GM19463 (cell line): ENCODE results near the gene CSTB.

Source experiments
- ATAC-seq: cut with Tn5 transposase; IDR thresholded peaks from one replicate; pipeline ENCODE4 v1.9.1; 2021; ENCODE audit warnings: mild to moderate bottlenecking, moderate library complexity; ENCODE audit not compliant: unreplicated experiment

The CSTB gene

DNA sequence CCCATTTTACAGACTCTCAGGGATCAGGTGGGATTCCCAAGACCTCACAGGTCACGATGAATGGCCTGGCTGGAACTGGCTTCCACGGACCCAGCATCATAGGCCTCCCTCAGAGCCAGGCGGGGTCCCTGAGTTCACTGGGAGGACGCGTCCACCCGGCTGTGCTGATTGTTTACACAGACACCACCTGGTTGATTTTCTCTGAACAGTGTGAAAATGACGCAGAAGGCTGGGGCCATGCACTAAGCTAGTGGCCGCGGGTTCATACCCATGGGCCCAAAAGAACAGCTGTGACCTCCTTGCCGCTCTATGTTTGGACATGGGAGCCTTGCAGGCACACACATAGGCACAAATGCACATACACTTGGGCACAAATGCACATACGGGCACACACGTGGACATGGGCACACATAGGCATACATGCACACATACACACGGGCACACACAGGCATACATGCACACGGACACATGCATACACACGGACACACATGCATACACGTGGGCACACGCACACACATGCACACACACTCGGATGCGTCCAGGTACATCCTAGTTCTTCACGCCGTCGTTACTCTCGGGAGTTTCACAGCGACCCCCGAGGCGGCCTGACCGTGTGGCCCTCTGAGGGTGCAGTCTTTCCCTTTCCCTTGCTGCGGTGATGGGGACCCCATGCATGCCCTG, 23.2 kb downstream of the CSTB start:
- ATAC-seq: no peak

DNA sequence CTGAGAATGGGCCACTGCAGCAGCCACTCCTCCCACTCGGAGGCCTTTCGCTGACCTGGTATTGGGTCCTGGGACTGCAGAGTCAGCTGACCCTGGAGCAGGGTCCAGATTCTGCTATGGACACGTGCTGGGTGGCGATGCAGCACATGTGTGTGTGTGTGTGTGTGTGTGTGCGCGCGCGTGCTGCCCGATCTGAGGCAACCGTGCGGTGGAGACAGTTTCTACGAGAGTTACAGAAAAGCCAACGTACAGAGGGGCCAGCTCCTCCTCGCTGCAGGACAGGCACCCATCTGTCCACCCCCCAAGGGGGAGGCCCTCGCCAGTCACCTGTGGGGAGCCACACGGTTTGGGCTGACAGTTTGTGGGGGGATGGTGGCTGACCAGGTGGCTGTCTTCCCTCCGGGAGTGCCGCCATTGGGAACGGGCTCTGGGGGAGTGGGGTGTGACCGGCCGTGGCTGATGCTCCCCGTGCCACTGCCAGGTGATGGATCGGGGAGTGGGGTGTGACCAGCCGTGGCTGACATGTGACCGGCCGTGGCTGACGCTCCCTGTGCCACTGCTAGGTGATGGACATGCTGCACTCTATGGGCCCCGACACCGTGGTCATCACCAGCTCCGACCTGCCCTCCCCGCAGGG, 24.0 kb downstream of the CSTB start:
- ATAC-seq: no peak

DNA sequence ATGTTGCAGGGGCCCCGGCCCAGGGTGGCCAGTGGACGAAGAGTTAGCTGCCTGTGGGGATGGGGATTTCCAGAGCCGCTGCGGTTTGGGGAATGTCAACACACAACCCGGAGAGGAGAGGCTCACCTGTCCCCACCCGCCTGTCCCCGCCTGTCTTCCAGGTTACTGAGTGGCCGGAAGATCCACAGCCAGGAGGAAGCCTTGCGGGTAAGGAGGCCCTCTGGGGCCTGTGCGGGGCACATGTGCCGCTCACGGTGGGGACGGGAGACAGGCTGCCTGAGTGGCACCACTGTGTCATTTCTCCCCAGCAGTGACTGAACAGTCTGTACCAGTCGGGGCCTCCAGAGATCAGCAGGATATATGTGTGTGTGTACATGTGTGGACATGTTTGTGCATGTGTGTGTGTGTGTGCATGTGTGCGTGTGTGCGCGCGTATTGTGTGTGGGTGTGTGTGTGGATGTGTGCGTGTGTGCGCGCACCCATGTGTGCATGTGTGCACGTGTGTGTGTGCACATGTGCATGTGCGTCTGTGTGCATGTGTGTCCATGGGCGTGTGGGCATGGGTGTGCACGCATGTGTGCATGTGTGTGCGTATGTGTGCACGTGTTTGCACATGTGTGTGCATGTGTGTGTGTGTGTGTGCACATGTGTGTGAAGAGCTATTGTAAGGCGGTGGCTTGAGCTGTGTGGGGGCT, 25.6 kb downstream of the CSTB start:
- ATAC-seq: no peak

DNA sequence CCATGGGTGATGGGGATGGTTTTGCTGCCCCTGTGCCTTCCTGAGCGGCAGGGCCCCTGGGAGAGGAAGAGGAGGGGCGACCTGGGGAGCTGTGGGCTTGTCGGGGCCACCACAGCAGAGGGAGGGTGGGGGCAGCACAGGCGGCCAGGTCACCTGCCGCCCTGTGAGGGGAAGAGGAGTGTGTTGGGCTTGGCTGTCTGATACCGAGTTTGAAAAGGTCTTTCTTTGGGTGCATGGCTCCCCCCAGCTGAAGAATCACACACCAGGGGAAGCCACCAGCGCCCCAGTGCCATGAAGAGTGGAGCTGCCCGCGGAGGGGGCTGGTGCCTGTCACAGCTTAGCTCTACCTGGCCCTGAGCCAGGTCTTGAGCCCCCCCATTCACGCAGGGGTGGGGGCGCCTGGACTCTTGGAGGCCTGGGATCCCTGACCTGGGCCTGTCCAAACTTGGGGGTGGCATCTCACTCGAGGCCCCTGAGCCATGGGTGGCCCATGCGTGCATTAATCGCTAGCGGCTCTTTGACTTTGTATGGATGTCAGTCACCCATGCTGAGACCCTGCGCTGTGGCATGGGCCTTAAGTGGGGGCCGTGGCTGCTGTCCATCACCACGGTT, 26.4 kb downstream of the CSTB start:
- no peak for ATAC-seq

DNA sequence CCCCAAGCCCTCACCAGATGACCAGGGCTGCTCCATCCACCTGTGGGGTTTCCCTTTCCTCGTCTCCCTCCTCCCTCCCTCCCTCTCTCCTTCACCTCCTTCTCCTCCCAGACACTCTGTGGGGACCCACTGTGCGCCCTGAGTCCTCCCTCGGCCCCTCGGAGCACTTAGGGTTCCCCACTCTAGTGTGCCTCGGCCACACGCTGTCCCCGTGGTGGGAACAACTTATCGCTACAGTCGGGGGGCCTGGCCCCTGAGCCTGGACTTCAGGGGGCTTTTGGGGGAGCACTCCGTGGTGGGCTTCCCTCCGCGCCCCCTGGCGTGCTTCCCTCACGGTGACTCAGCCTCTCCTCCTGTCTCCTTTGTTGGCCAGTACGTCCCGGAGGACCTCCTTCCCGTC, 27.5 kb downstream of the CSTB start:
- ATAC-seq: no peak

DNA sequence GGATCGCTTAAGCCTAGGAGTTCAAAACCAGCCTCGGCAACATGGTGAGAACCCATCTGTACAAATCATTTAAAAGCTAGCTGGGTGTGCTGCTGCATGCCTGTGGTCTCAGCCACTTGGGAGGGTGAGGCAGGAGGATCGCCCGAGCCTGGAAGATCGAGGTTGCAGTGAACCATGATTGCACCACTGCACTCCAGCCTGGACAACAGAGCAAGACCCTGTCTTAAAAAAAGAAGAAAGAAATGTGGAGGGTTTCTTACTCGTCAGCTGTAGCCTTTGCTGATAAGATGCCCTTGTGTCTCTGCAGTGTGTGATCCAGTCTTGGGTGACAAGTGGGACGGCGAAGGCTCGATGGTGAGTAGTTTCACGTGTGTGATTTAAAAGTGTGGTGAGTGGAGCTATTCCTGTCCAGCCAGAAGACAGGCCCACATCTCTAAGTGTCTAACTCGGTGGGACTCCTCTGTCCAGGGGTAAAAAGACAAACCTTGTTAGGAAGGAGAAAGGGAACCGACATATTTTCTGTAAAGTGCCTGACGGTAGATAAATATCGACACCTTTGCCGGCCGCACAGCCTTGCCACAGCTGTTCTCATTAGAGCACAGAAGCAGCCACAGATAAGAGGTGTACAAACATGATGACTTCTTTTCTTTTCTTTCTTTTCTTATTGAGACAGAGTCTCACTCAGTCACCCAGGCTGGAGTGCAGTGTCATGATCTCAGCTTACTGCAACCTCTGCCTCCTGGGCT, 30.2 kb downstream of the CSTB start:
- ATAC-seq: no peak

DNA sequence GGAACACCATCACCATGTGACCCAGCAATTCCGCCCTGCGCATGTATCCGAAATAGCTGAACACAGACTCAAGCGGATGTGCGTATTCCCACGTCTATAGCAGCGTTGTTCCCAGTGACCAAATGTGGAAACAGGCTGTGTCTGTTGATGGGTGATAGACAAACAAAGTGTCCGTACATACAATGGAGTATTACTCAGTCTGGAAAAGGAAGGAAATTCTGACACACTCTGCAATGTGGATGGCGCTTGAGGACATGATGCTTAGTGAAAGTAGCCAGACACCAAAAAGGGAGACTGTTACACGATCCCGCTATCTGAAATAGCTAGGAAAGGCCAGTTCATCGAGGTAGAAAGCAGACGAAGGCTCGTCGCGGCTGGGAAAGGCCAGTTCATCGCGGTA, 31.4 kb downstream of the CSTB start:
- ATAC-seq: no peak

DNA sequence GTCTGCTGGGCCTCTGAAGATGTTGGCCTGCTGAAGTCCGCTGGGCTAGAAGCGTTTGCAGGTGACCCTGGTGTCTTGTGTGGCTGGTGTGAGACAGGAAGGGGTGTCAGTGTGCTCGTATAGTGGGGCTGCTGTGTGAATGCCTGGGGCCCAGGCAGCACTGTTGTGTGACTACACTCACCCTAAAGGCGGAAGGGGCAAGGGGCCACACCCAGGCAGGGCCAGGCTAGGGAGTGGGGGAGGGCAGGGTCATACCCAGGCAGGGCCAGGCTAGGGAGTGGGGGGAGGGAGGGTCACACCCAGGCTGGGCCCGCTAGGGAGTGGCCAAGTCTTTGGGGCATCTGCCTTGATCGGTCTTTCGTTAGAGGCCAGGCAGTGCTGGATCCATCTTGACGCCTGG, 32.2 kb downstream of the CSTB start:
- no peak for ATAC-seq

DNA sequence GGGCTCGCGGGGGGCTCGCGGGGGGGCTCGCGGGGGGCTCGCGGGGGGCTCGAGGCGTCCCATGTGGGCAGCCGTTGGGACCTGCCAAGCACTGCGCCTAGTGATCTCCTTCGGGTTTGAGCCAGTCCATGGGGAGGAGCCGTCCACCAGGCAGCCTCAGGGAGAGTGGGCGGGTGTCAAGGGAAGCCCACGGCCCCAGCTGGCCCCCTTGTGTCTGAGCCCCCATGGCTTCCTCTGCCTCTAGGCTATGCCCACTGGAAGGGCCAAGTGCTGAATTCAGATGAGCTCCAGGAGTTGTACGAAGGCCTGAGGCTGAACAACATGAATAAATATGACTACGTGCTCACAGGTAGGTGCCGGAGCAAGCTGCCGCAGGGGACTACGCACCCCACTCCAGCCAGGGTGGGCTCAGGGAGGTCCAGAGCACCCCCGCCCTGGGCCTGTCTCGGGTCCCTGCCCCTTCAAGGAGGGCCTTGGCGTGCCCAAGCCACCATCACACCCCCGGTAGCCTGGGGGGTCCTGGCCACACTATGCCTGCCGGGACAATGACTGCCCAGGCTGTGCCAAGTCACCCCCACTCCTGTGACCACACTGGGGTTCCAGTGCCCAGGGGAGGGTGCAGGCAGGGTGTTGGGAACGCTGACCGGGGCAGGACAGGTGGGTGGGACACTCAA, 34.5 kb downstream of the CSTB start:
- no peak for ATAC-seq

DNA sequence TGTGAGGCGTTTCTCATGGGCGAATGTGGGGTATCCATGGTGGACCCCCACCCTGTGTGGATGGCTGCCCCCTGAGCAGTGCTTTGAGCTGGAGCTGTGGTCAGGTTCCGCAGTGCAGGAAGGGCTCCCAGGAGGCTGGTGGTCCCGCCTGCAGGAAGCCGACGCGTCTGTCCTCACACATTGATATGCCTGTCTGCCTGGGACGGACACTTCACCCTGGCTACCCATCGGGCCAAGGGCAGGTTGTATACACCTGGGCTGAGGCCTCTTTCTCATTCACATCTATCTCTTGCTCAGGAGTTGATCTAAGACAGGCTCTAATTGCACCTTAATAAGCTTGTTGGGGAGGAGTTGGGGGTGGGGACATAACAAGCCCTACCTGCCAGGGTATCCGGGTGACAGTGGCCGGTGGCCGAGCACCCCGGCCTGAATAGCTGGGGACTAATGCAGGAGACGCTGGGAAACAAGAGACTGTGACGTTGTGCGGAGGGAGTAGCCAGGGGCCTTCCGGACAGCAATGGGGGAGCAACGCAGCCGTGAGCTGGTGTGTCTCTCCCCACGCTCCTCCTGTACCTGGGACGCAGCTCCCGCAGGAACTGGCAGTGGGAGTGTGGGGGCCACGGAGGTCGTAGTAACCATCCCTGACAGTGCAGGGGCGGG, 35.5 kb downstream of the CSTB start:
- no peak for ATAC-seq

DNA sequence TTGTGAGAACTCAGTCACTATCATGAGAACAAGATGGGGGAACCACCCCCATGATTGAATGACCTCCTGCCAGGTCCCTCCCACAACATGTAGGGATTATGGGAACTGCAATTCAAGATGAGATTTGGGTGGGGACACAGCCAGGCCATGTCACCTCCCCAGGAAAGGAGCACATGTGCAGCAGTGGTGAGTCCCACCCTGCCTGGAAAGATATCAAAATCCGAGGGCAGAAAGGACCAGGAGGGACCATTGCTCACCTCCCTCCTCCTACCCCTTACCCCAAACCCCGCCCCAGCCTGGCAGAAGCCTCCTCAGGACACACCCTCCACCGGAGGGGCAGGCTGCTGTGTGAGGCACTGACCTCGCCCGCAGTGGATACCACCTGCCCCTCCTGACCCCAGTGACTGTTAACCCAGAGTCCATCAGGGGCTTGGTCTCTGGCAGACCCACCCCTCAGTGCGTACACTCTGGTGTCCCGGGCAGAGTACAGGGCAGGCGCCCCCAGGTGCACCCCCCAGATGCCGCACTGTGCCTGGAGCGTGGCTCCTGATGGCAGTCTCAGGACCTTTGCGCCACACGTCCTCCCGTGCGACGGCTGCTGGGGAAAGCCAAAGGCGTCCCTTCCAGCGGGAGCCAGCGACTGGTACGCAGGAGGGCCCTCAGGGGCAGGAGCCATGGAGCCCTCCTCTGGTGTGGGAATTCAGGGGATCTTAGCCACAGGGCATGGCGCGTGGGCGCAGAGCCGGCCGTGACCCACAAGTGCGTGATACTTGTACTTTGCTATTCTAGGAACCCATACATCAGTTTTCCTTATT, 36.3 kb downstream of the CSTB start:
- no peak for ATAC-seq

DNA sequence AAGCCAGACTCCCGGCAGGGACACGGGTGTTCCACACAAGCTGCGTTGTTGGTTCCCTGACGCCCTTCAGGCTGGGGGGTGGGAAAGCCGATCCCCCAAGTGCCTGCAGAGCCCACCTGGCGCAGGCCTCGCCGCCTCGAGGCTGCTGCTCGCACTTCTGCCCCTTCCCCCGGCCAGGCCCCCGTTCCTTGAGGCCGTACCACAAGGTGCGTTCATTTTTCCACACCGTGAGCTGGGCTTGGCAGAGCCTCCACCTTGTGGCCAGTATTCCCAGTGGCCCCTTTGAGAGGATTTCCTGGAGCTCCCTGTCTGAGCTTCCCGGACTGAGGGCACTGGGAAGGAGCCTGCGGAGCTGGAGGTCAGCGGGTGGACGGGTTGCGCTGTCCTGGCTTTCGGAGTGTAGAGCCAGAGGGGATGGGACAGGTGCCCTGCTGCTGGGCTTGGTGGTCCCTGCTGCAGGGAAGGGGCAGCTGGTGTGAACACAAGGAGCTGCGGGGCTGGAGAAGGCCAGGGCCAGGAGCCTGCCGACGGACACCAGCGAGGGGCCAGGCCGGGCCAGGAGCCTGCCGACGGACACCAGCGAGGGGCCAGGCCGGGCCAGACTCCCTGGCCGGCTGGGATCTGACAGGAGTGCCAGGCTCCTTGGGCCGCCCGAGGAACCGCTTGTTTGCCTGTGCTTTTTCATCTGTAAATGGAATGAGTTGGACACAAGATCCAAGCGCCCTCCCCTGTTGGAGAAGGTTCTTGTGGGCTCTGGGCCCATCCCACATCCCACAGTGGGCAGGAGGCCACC, 38.8 kb downstream of the CSTB start:
- no peak for ATAC-seq

DNA sequence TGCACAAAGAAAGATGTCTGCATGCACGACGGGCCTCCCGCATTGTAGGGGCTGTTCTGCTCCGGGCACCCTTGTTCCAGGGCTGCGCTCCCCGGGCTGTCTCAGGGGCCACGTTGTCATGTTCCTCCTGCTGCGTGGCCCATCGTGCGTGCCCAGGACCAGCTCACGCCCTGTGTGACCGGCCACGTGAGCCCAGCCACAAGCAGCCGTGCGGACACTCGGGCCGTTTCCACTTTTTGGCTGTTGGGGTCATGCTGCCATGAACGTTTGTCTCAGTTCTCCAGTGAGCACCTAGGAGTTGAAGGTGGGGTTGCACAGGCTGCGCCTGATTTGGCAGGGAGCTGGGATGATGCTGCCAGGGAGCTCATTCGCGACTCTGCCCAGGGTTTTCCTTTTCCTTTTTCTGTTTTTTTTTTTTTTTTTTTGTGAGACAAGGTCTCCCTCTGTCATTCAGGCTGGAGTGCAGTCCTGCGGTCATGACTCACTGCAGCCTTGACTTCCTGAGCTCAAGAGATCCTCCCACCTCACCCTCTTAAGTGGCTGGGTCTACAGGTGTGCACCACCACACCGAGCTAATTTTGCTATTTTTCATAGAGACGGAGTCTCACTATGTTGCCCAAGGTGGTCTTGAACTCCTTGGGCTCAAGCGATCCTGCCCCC, 39.8 kb downstream of the CSTB start:
- no peak for ATAC-seq

DNA sequence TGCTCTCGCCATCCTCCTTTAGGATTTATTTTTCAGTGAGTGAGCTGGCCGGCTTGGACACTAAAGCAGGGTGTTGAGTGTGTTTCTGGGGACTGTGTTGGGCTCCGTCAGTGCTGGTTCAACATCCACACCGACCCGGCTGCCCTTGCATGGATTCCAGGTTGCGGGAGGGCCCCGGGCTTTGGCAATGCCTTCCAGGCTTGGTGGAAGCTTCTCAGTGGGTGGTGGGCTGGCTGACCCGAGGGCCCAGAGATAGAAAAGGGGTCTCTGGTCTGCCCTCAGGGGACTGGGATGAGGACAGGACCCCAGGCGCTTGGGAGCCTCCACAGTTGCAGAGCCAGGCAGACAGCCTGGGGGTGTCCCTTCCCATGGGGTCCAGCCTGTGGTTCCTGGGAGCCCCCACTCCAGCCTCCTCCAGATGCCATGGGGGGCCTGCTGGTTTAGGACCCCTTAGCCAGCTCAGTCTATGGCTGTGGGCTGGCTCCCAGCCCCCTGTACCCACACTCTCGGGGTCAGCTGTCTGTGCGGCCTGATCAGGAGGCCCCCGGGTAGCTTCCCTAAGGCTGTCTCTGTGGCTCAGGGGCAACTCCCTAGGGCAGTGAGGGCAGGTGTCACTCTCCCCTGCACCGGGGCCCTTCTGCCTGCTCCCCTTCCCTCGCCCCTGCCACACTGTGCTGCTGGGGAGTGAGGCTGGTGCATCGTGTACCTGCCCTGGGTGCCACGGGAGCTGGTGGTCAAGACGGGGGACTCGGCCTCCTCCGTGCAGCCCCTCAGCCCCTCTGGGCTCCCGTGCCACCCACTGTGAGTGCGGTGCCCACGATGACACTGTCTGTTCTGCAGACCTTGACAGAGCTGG, 40.6 kb downstream of the CSTB start:
- ATAC-seq: no peak

DNA sequence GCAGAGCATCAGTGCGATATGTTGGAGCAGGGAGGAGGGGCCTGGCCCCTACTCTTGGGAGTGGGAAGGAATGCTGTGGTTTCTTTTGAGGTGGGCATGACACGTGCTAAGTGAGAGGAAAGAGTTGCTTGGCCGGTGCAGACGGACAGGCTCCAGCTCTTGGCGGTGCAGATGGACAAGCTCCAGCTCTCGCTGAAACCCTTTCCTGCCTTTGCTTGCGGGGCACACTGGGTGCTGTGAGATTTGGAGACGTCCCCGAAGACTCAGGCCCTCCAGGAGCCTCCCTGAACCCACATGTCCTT, 41.2 kb downstream of the CSTB start:
- no peak for ATAC-seq

DNA sequence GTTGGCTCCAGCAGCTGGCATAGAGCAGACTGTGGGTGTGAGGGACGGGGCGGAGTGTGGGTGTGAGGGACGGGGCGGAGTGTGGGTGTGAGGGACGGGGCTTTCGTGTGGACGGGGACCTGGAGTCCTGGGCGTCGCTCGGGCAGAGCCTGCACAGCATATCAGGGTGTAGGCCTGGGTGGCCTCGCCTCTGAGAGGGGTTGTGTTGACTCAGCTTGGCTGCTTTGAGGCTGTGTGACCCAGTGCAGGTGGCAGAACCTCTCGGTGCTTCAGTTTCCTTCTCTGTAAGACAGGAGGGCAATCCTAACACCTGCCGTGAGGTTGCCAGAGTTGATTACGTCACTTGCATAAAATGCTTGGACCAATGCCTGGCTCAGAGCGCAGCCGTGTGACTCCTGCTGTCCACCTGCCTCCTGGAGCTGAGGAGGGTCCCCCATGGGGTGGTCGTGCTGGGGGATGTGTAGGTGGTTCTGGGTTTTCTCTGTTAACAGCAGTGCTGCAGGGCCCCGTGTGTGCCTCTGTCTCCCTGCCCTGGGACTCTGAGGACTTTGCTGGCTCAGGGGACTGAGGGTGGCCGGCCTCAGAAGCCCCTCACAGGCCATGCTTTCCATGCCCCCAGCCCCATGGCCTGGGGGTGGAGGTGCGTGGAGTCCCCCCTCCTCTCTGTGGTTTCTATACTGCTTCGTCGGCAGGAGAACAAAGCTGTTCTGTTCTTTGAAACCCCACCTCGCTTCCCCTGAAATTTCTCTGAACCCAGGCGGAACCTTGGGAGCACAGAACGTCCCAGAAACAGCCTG, 41.8 kb downstream of the CSTB start:
- ATAC-seq: no peak
